ENCODE measurements around the gene CTNNBL1. TPM values are rescaled to one million over a fixed set of nuclear protein-coding genes. Genes with fewer than 3 reads are reported as not detected.

The CTNNBL1 gene
- total RNA-seq, 1 experiment from 2014 or later = 64.4 TPM

GRCh38 chr20:37845878-37846277 is 152.0 kb downstream of the CTNNBL1 start (continued):
- TF ChIP-seq, protein P1, sequence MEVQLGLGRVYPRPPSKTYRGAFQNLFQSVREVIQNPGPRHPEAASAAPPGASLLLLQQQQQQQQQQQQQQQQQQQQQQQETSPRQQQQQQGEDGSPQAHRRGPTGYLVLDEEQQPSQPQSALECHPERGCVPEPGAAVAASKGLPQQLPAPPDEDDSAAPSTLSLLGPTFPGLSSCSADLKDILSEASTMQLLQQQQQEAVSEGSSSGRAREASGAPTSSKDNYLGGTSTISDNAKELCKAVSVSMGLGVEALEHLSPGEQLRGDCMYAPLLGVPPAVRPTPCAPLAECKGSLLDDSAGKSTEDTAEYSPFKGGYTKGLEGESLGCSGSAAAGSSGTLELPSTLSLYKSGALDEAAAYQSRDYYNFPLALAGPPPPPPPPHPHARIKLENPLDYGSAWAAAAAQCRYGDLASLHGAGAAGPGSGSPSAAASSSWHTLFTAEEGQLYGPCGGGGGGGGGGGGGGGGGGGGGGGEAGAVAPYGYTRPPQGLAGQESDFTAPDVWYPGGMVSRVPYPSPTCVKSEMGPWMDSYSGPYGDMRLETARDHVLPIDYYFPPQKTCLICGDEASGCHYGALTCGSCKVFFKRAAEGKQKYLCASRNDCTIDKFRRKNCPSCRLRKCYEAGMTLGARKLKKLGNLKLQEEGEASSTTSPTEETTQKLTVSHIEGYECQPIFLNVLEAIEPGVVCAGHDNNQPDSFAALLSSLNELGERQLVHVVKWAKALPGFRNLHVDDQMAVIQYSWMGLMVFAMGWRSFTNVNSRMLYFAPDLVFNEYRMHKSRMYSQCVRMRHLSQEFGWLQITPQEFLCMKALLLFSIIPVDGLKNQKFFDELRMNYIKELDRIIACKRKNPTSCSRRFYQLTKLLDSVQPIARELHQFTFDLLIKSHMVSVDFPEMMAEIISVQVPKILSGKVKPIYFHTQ (CRISPR knock-in tag; IDR thresholded peaks at IDR 0.05) = no peak
- TF ChIP-seq OVOL2 (CRISPR knock-in tag; IDR thresholded peaks at IDR 0.05; ENCODE audit: borderline replicate concordance) = no peak
- TF ChIP-seq USF2 (CRISPR knock-in tag; IDR thresholded peaks at IDR 0.05) = no peak

DNA sequence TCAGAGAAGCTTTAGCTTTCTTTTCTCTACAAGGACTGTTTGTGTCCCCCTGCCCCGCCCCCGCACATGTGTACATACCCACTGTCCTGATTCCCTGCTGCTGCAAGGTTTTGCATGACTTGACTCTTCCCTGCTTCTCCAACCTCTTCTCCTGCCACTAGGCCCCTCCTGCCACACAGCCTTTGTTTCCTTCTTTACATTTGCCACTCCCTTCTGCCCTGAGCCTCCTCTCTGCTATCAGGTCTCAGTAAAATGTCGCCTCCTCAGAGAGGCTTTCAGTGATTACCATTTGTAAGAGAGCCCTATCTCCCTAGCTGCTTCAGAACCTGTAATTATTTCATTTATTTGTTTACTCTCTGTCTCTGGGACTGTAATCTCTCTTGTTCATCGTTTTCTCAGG is 152.7 kb downstream of the CTNNBL1 start:
- peak; percentile 88 for ATAC-seq
- no peaks in the 10 kb centered on the region for H3K27me3 Mint-ChIP-seq (ENCODE audit: low read depth)
- peaks cover 35% of the 10 kb centered on the region for H3K4me1 Mint-ChIP-seq
- ChIA-PET CTCF (no interaction called here), POLR2A (no interaction called here)
- peak overlapping the region; percentile 38 for H3K27ac Mint-ChIP-seq
- peak; percentile 28 for DNase-seq (ENCODE audit: low spot score)
- H3K36me3 Mint-ChIP-seq = peaks cover 12% of the 10 kb centered on the region
- H3K9me3 Mint-ChIP-seq = no peaks in the 10 kb centered on the region
- no peak overlapping the region for H3K4me3 Mint-ChIP-seq
- TF ChIP-seq CREM (CRISPR knock-in tag; IDR thresholded peaks at IDR 0.05) = no peak
- no peak for TF ChIP-seq FOXJ3 (CRISPR knock-in tag; IDR thresholded peaks at IDR 0.05; ENCODE audit: borderline replicate concordance)
- TF ChIP-seq, protein P2, sequence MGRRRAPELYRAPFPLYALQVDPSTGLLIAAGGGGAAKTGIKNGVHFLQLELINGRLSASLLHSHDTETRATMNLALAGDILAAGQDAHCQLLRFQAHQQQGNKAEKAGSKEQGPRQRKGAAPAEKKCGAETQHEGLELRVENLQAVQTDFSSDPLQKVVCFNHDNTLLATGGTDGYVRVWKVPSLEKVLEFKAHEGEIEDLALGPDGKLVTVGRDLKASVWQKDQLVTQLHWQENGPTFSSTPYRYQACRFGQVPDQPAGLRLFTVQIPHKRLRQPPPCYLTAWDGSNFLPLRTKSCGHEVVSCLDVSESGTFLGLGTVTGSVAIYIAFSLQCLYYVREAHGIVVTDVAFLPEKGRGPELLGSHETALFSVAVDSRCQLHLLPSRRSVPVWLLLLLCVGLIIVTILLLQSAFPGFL (CRISPR knock-in tag; IDR thresholded peaks at IDR 0.05; ENCODE audit: borderline replicate concordance) = no peak
- TF ChIP-seq CREB1 (CRISPR knock-in tag; IDR thresholded peaks at IDR 0.05) = no peak
- TF ChIP-seq, protein P3, sequence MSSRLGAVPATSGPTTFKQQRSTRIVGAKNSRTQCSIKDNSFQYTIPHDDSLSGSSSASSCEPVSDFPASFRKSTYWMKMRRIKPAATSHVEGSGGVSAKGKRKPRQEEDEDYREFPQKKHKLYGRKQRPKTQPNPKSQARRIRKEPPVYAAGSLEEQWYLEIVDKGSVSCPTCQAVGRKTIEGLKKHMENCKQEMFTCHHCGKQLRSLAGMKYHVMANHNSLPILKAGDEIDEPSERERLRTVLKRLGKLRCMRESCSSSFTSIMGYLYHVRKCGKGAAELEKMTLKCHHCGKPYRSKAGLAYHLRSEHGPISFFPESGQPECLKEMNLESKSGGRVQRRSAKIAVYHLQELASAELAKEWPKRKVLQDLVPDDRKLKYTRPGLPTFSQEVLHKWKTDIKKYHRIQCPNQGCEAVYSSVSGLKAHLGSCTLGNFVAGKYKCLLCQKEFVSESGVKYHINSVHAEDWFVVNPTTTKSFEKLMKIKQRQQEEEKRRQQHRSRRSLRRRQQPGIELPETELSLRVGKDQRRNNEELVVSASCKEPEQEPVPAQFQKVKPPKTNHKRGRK (CRISPR knock-in tag; IDR thresholded peaks at IDR 0.05; ENCODE audit: borderline replicate concordance) = no peak
- TF ChIP-seq, protein P4, sequence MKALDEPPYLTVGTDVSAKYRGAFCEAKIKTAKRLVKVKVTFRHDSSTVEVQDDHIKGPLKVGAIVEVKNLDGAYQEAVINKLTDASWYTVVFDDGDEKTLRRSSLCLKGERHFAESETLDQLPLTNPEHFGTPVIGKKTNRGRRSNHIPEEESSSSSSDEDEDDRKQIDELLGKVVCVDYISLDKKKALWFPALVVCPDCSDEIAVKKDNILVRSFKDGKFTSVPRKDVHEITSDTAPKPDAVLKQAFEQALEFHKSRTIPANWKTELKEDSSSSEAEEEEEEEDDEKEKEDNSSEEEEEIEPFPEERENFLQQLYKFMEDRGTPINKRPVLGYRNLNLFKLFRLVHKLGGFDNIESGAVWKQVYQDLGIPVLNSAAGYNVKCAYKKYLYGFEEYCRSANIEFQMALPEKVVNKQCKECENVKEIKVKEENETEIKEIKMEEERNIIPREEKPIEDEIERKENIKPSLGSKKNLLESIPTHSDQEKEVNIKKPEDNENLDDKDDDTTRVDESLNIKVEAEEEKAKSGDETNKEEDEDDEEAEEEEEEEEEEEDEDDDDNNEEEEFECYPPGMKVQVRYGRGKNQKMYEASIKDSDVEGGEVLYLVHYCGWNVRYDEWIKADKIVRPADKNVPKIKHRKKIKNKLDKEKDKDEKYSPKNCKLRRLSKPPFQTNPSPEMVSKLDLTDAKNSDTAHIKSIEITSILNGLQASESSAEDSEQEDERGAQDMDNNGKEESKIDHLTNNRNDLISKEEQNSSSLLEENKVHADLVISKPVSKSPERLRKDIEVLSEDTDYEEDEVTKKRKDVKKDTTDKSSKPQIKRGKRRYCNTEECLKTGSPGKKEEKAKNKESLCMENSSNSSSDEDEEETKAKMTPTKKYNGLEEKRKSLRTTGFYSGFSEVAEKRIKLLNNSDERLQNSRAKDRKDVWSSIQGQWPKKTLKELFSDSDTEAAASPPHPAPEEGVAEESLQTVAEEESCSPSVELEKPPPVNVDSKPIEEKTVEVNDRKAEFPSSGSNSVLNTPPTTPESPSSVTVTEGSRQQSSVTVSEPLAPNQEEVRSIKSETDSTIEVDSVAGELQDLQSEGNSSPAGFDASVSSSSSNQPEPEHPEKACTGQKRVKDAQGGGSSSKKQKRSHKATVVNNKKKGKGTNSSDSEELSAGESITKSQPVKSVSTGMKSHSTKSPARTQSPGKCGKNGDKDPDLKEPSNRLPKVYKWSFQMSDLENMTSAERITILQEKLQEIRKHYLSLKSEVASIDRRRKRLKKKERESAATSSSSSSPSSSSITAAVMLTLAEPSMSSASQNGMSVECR (CRISPR knock-in tag; IDR thresholded peaks at IDR 0.05; ENCODE audit: borderline replicate concordance) = no peak
- TF ChIP-seq NR2C2 (CRISPR knock-in tag; IDR thresholded peaks at IDR 0.05) = no peak
- TF ChIP-seq E2F5 (CRISPR knock-in tag; IDR thresholded peaks at IDR 0.05) = no peak
- TF ChIP-seq NR3C1 (CRISPR knock-in tag; conservative IDR thresholded peaks at IDR 0.05; ENCODE audit: low read depth) = no peak
- no peak for TF ChIP-seq SMAD3 (CRISPR knock-in tag; IDR thresholded peaks at IDR 0.05; ENCODE audit: borderline replicate concordance)
- no peak for TF ChIP-seq IRF2 (CRISPR knock-in tag; IDR thresholded peaks at IDR 0.05; ENCODE audit: borderline replicate concordance, low read depth)
- TF ChIP-seq, protein P5, sequence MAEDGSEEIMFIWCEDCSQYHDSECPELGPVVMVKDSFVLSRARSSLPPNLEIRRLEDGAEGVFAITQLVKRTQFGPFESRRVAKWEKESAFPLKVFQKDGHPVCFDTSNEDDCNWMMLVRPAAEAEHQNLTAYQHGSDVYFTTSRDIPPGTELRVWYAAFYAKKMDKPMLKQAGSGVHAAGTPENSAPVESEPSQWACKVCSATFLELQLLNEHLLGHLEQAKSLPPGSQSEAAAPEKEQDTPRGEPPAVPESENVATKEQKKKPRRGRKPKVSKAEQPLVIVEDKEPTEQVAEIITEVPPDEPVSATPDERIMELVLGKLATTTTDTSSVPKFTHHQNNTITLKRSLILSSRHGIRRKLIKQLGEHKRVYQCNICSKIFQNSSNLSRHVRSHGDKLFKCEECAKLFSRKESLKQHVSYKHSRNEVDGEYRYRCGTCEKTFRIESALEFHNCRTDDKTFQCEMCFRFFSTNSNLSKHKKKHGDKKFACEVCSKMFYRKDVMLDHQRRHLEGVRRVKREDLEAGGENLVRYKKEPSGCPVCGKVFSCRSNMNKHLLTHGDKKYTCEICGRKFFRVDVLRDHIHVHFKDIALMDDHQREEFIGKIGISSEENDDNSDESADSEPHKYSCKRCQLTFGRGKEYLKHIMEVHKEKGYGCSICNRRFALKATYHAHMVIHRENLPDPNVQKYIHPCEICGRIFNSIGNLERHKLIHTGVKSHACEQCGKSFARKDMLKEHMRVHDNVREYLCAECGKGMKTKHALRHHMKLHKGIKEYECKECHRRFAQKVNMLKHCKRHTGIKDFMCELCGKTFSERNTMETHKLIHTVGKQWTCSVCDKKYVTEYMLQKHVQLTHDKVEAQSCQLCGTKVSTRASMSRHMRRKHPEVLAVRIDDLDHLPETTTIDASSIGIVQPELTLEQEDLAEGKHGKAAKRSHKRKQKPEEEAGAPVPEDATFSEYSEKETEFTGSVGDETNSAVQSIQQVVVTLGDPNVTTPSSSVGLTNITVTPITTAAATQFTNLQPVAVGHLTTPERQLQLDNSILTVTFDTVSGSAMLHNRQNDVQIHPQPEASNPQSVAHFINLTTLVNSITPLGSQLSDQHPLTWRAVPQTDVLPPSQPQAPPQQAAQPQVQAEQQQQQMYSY (CRISPR knock-in tag; IDR thresholded peaks at IDR 0.05) = no peak
- no peak for TF ChIP-seq ZNF263 (CRISPR knock-in tag; IDR thresholded peaks at IDR 0.05; ENCODE audit: low read depth)
